Stimulated activated naive B cell treated with anti-CD40 and anti-IgM and Interleukin-4, amounts not matched to agents 10 μg/mL and 1 μg/mL and 100 μg/mL, for 72 hours (primary cell): ENCODE data around the gene TKT.

Experiments used
- ATAC-seq, 2 donors: fragments of 150-1000 bp; cut with Tn5 transposase; replicated peaks; 2 replicates each; pipeline ENCODE4 v1.10.0; 2021; ENCODE audit warnings: moderate library complexity in 1 of 2
- DNase-seq: peaks from one replicate; pipeline ENCODE4 v3.0.0; 2021
- H3K27ac Mint-ChIP-seq: one replicate; pipeline ENCODE4 v1.8.0; 2022; ENCODE audit warnings: mild to moderate bottlenecking, mixed read lengths
- H3K27me3 Mint-ChIP-seq, 2 donors: one replicate each; pipeline ENCODE4 v1.8.0; 2022; ENCODE audit warnings: mixed read lengths in 2 of 2
- H3K36me3 Mint-ChIP-seq, 2 donors: one replicate each; pipeline ENCODE4 v1.8.0; 2022; ENCODE audit warnings: mixed read lengths in 2 of 2, mild to moderate bottlenecking in 1 of 2
- H3K4me1 Mint-ChIP-seq, 2 donors: one replicate each; pipeline ENCODE4 v1.8.0; 2022; ENCODE audit warnings: mixed read lengths in 2 of 2, mild to moderate bottlenecking in 1 of 2
- H3K4me3 Mint-ChIP-seq, 2 donors: one replicate each; pipeline ENCODE4 v1.8.0; 2022; ENCODE audit warnings: mild to moderate bottlenecking in 2 of 2, mixed read lengths in 2 of 2, moderate library complexity in 1 of 2
- H3K9me3 Mint-ChIP-seq, 2 donors: one replicate each; pipeline ENCODE4 v1.8.0; 2022; ENCODE audit warnings: mixed read lengths in 2 of 2, mild to moderate bottlenecking in 1 of 2

Gene TKT

GRCh38 chr3:53186726-53187125 lies 69.1 kb downstream of the TKT start:
- peak overlapping the region; percentile 83 for H3K27ac Mint-ChIP-seq
- H3K4me1 Mint-ChIP-seq = peaks cover 10 to 13% of the 10 kb centered on the region in 2 donors
- no peak for DNase-seq
- ATAC-seq = no peak
- peaks cover 58 to 73% of the 10 kb centered on the region in 2 donors for H3K36me3 Mint-ChIP-seq
- H3K4me3 Mint-ChIP-seq = no peak overlapping the region
- H3K9me3 Mint-ChIP-seq = no peaks in the 10 kb centered on the region
- no peaks in the 10 kb centered on the region for H3K27me3 Mint-ChIP-seq

GRCh38 chr3:53185761-53186465 lies 69.9 kb downstream of the TKT start:
- H3K27me3 Mint-ChIP-seq = no peaks in the 10 kb centered on the region
- no peaks in the 10 kb centered on the region for H3K9me3 Mint-ChIP-seq
- peaks cover 18 to 20% of the 10 kb centered on the region in 2 donors for H3K4me1 Mint-ChIP-seq
- no peak overlapping the region for H3K4me3 Mint-ChIP-seq
- ATAC-seq (no peak), DNase-seq (no peak)
- peaks cover 65 to 78% of the 10 kb centered on the region in 2 donors for H3K36me3 Mint-ChIP-seq
- peak overlapping the region; percentile 83 for H3K27ac Mint-ChIP-seq

DNA sequence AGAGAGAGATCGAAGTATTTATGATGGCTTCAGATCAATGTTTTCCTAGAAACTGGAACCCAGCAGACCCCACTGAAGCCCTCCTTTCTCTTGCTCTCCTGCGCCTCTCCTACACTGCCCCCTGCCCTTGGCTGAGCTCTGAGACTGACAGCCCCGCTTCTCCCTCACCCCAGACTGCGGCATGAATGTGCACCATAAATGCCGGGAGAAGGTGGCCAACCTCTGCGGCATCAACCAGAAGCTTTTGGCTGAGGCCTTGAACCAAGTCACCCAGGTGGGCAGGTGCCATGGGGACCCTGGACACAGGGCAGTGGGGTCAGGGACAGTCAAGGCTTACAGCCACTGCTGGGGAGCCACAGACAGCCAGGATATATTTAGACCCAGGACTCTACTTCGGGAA lies 71.1 kb downstream of the TKT start:
- Mint-ChIP-seq H3K27me3 (no peaks in the 10 kb centered on the region), H3K9me3 (no peaks in the 10 kb centered on the region), H3K4me1 (peaks cover 25 to 33% of the 10 kb centered on the region in 2 donors), H3K4me3 (no peak overlapping the region), H3K27ac (no peak overlapping the region), H3K36me3 (peaks cover 66 to 78% of the 10 kb centered on the region in 2 donors)
- DNase-seq (no peak), ATAC-seq (no peak)

GRCh38 chr3:53183514-53183913 lies 72.3 kb downstream of the TKT start:
- Mint-ChIP-seq H3K9me3 (no peaks in the 10 kb centered on the region), H3K27me3 (no peaks in the 10 kb centered on the region), H3K4me1 (peaks cover 36 to 44% of the 10 kb centered on the region in 2 donors), H3K4me3 (no peak overlapping the region), H3K27ac (peak overlapping the region; percentile 14), H3K36me3 (peaks cover 75 to 89% of the 10 kb centered on the region in 2 donors)
- ATAC-seq (no peak), DNase-seq (no peak)

- no peak for ATAC-seq
- H3K27ac Mint-ChIP-seq = no peak overlapping the region
- H3K27me3 Mint-ChIP-seq = no peaks in the 10 kb centered on the region
- no peaks in the 10 kb centered on the region for H3K9me3 Mint-ChIP-seq
- peaks cover 39 to 51% of the 10 kb centered on the region in 2 donors for H3K4me1 Mint-ChIP-seq
- H3K36me3 Mint-ChIP-seq = peaks cover 81 to 92% of the 10 kb centered on the region in 2 donors
- DNase-seq = no peak
- no peak overlapping the region for H3K4me3 Mint-ChIP-seq
Measured at GRCh38 chr3:53182764-53183355, 73.0 kb downstream of the TKT start.

DNA sequence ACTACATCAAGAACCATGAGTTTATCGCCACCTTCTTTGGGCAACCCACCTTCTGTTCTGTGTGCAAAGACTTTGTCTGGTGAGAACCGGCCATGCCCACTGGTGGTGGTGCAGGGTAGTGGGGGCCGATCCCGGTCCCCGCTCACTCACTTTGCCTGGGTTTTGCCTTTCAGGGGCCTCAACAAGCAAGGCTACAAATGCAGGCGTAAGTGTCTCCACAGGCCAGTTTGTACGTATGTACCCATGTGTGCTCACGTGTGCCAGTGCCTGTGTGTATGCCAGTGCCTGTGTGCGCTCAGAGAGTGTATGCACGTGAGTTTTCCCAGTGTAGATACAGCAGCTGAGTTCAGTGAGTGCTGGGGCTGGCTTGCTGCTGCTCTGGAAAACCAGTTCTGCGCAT lies 74.3 kb downstream of the TKT start:
- peaks cover 80 to 85% of the 10 kb centered on the region in 2 donors for H3K36me3 Mint-ChIP-seq
- H3K4me1 Mint-ChIP-seq = peaks cover 42 to 63% of the 10 kb centered on the region in 2 donors
- H3K27me3 Mint-ChIP-seq = no peaks in the 10 kb centered on the region
- H3K27ac Mint-ChIP-seq = no peak overlapping the region
- H3K4me3 Mint-ChIP-seq = peak overlapping the region in 1 of 2 donors; percentile 52
- H3K9me3 Mint-ChIP-seq = no peaks in the 10 kb centered on the region
- no peak for ATAC-seq
- DNase-seq = no peak

GRCh38 chr3:53181024-53181371 lies 74.8 kb downstream of the TKT start:
- peak overlapping the region; percentile 47 for H3K27ac Mint-ChIP-seq

GRCh38 chr3:53180305-53181023 lies 75.4 kb downstream of the TKT start:
- Mint-ChIP-seq H3K27me3 (no peaks in the 10 kb centered on the region), H3K4me1 (peaks cover 53 to 74% of the 10 kb centered on the region in 2 donors), H3K27ac (peak overlapping the region; percentile 65), H3K4me3 (peak overlapping the region; percentile 52 to 53), H3K36me3 (peaks cover 81 to 85% of the 10 kb centered on the region in 2 donors), H3K9me3 (no peaks in the 10 kb centered on the region)
- peak; percentile 82 for DNase-seq
- peak; percentile 98 to 99 for ATAC-seq

More at GRCh38 chr3:53181024-53181371, 74.8 kb downstream of the TKT start:
- H3K36me3 Mint-ChIP-seq = peaks cover 79 to 85% of the 10 kb centered on the region in 2 donors
- peak overlapping the region; percentile 52 to 53 for H3K4me3 Mint-ChIP-seq
- H3K4me1 Mint-ChIP-seq = peaks cover 48 to 69% of the 10 kb centered on the region in 2 donors
- no peaks in the 10 kb centered on the region for H3K27me3 Mint-ChIP-seq
- H3K9me3 Mint-ChIP-seq = no peaks in the 10 kb centered on the region
- peak; percentile 7 to 10 for ATAC-seq
- DNase-seq = no peak

DNA sequence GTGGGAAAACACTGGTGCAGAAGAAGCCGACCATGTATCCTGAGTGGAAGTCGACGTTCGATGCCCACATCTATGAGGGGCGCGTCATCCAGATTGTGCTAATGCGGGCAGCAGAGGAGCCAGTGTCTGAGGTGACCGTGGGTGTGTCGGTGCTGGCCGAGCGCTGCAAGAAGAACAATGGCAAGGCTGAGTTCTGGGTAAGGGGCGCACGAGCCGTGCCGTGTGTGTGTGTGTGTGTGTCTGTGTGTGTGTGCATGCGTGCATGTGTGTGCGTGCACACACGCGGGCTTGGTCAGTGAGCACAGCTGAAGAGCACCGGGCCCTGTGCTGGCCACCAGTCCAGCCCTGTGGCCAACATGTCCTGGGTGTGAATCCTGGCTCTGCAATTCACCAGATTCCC lies 76.2 kb downstream of the TKT start:
- DNase-seq = no peak
- Mint-ChIP-seq H3K9me3 (no peaks in the 10 kb centered on the region), H3K27me3 (no peaks in the 10 kb centered on the region), H3K27ac (peak overlapping the region; percentile 65), H3K4me3 (peak overlapping the region; percentile 15 to 54), H3K4me1 (peaks cover 55 to 83% of the 10 kb centered on the region in 2 donors), H3K36me3 (peaks cover 78 to 81% of the 10 kb centered on the region in 2 donors)
- ATAC-seq = no peak

- Mint-ChIP-seq H3K9me3 (no peaks in the 10 kb centered on the region), H3K4me3 (no peak overlapping the region), H3K27me3 (no peaks in the 10 kb centered on the region), H3K36me3 (peaks cover 75 to 78% of the 10 kb centered on the region in 2 donors), H3K4me1 (peaks cover 64 to 96% of the 10 kb centered on the region in 2 donors), H3K27ac (no peak overlapping the region)
- ATAC-seq (no peak), DNase-seq (no peak)
Measured at GRCh38 chr3:53178246-53178645, 77.6 kb downstream of the TKT start.

GRCh38 chr3:53175613-53176540 lies 79.9 kb downstream of the TKT start:
- no peak for ATAC-seq
- Mint-ChIP-seq H3K27ac (peak overlapping the region; percentile 37), H3K27me3 (no peaks in the 10 kb centered on the region), H3K9me3 (no peaks in the 10 kb centered on the region), H3K36me3 (peaks cover 54 to 69% of the 10 kb centered on the region in 2 donors), H3K4me1 (peaks cover 77 to 98% of the 10 kb centered on the region in 2 donors), H3K4me3 (no peak overlapping the region)
- no peak for DNase-seq
